ENCODE measurements around the gene HTATIP2. TPM values are rescaled to one million over a fixed set of nuclear protein-coding genes. Genes with fewer than 3 reads are reported as not detected.

Gene HTATIP2
- total and polyA plus RNA-seq, 9 of the 15 experiments (the other 6 are each of a cell fraction or from before 2014, with no cell fraction given): 48.3 to 90.9 (median 64.4) TPM

GRCh38 chr11:20387261-20388095 is 24.0 kb downstream of the HTATIP2 start, which contains the start of gene PRMT3 (continued):
- no peak for TF ChIP-seq SREBF1 (IDR thresholded peaks at IDR 0.05; ENCODE audit: borderline replicate concordance, low read depth, low read length)
- TF ChIP-seq ZFX (CRISPR knock-in tag; IDR thresholded peaks at IDR 0.05): peak; percentile 92
- no peak for TF ChIP-seq SMAD2 (IDR thresholded peaks at IDR 0.05; ENCODE audit: low read depth, low read length)
- TF ChIP-seq ZNF347 (CRISPR knock-in tag; IDR thresholded peaks at IDR 0.05; ENCODE audit: low read depth): no peak
- no peak for TF ChIP-seq SETDB1 (IDR thresholded peaks at IDR 0.05; ENCODE audit: low read length)
- no peak for TF ChIP-seq TCFL5 (CRISPR knock-in tag; conservative IDR thresholded peaks at IDR 0.05)
- peak; percentile 72 for TF ChIP-seq AFF4 (CRISPR knock-in tag; IDR thresholded peaks at IDR 0.05)
- no peak; the same call in 1 of the 2 replicates for TF ChIP-seq ZFPM2 (CRISPR knock-in tag; IDR thresholded peaks at IDR 0.05)
- TF ChIP-seq ZNF23 (CRISPR knock-in tag; IDR thresholded peaks at IDR 0.05): no peak
- TF ChIP-seq GABPB1 (CRISPR knock-in tag; IDR thresholded peaks at IDR 0.05): peak; percentile 81; the same call in 1 of the 2 replicates
- TF ChIP-seq RFX1 (IDR thresholded peaks at IDR 0.05): no peak
- TF ChIP-seq HMGXB4 (CRISPR knock-in tag; IDR thresholded peaks at IDR 0.05): peak; percentile 56; the same call in 1 of the 2 replicates
- peak; percentile 78; the same call in 1 of the 2 replicates for TF ChIP-seq ZNF224 (CRISPR knock-in tag; IDR thresholded peaks at IDR 0.05)
- no peak; the same call in 1 of the 2 replicates for TF ChIP-seq ZNF583 (CRISPR knock-in tag; IDR thresholded peaks at IDR 0.05)
- TF ChIP-seq RHOXF2B (CRISPR knock-in tag; conservative IDR thresholded peaks at IDR 0.05): no peak
- 0 out of 2 replicates have a peak, but pooled peaks have one; percentile 8 for TF ChIP-seq TAF7 (tag; IDR thresholded peaks at IDR 0.05)
- TF ChIP-seq CREB5 (CRISPR knock-in tag; IDR thresholded peaks at IDR 0.05): no peak
- no peak for TF ChIP-seq NUFIP1 (IDR thresholded peaks at IDR 0.05; ENCODE audit: partially characterized antibody)
- no peak for TF ChIP-seq TCF15 (CRISPR knock-in tag; IDR thresholded peaks at IDR 0.05)
- TF ChIP-seq MLLT1 (IDR thresholded peaks at IDR 0.05): peak; percentile 62 to 94

Data from K562 (cell line).